ENCODE data around the gene ATG4D.
"Not testable (repeated sequence)": the region's sequence is repeated elsewhere in the genome, so short reads cannot be mapped to it uniquely, and the experiment has no call there.

Gene ATG4D

DNA sequence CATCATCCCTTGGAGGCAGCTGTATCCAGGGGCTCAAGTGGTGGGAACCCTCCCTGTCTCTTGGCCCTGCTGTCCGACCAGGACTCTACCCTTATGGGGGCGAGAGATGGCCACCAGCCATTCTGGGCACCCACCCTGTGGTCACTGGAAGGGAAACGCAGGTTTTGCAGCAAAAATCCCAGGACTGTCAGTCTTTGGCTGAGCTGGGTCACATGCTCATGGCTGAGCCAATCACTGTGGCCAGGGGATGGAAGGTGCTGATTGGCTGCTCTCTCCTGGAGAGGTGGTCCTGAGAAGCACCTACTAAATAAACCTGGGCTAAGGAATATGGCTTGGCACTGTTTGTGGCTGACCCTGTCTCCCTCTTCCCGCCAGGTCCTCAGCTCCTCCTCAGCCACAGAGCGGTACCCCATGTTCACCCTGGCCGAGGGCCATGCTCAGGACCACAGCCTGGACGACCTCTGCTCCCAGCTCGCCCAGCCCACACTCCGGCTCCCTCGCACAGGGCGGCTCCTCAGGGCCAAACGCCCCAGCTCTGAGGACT is 8.9 kb downstream of the ATG4D start:
- no peak for DNase-seq (ENCODE audit: low read depth)

DNA sequence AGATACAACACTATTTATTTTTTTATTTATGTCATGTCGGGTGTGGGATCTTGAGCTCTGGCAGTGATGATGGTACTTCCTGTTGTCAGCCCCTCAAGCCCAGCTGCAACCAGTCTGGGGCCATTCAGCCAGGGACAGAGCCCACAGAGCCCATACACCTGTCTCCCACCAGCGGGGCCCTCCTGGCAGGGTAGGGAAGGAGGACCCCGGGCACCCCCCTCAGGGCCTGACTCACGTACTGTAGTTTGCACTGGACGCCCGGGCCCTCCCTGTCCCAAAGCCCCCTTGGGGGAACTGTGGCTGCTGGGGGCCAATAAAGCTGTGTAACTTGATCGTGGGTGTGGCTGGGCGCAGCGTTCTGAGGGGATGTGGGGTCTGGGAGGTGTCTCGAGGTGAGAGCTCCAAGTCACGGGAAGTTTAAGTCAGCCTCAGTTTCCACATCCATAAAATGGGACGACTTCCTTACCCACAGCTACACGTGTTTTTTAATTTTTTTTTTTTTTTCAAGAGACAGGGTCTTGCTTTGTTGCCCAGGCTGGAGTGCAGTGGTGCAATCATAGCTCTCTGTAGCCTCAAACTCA is 9.5 kb downstream of the ATG4D start:
- DNase-seq (ENCODE audit: low read depth), result no peak

DNA sequence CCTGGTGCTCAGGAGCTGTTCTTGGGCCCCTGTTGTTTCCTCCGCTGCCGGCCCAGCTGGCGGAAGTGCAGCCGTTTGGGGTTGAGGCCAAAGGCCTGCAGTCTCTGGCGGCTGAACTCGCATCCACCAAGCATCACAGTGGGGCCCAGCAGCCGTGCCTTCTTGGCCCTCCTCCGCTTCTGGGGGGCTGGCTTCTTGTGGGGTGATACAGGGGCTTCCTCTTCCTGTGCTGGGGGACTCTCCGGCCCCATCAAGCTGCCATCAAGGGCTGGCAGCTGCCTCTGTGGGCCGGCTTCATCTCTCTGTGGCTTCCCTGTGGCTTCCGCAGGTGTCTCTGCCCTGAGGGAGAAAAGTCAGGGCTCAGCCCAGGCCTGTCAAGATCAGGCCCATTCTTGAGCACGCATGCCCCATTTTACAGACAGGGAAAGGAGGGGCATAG is 10.3 kb downstream of the ATG4D start:
- DNase-seq (ENCODE audit: low read depth), result peak; percentile 28

DNA sequence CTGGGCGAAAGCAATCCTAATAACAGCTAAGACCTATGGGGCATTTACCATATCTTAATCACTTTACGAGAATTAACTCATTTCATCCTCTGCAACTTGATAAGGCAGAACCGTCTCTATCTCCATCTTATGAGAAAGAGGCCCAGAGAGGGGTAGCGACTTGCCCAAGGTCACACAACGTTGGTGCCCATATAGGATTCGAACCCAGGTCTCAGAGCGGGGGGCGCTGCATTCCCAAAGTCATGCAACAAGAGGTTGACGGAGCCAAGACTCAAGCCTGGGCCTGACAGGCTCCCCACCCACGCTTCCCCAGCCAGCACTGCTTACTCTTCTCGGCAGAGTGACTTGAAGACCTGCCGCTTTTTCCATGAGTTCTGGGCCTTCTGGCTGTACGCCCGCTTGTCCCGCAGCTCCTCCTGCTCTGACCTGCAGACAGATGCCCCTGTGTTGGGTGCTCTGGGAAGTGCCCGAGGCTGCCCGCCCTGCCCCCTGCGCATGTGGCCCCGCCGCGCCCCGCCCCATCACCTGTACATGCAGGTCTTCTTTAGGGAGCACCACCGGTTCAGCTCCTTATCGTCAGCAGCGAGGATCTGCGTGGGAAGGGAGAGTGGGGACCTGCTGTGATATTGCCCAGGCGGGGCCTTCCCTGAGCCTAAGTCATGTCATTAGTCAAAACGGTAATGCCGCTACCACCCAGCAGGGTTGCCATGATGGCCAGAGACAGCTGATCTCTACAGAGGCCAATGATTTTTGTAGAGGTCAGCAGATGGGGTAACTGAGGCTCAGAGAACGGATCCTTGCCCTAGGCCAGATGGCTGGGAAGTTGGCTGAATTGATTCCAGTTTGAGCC is 11.3 kb downstream of the ATG4D start:
- DNase-seq (ENCODE audit: low read depth), result no peak

DNA sequence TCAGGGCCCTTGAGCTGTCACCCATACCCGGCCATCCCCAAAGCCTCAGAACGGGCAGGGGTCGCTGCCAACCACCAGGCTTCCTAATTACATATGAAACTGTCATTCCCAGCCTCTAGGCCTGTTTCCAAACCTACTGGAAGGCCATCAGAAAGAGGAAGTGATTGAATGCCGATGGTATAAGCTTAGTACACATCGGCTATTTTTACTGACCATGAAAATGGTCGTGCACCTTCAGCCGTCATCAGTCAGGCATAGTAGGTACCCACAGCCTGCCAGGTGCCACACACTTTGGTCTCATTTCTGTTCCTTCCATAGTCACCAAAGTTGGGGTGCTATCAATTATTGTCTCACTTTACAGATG is 11.9 kb downstream of the ATG4D start:
- no peak for DNase-seq (ENCODE audit: low read depth)

DNA sequence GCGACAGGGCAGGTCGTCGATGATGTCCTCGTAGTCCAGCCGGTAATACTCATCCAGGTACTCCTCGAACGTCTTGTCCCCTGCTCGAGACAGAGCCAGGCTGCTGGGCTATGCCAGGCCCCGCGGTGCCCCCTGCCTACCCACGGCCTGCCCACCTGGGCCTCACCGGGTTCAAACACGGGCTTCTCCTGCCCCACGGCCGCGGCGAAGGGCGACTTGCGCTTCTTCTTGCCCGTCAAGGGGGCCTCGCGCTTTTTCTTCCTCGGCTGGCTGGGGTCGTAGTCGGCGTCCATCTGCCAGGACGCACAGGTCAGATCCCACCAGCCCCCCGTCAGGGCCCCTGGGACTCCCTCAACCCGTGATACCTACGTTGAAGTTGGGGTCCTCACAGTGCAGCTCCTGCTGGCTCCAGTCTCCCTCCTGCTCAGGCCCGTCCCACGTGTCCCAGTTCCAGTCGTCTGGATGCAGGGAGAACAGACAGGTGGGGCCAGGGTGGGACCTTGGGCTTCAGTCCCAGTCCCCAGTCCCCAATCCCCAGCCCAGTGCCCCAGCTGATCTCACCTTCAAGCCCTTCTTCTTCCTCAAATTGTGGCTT is 14.0 kb downstream of the ATG4D start:
- DNase-seq (ENCODE audit: low read depth), result no peak

DNA sequence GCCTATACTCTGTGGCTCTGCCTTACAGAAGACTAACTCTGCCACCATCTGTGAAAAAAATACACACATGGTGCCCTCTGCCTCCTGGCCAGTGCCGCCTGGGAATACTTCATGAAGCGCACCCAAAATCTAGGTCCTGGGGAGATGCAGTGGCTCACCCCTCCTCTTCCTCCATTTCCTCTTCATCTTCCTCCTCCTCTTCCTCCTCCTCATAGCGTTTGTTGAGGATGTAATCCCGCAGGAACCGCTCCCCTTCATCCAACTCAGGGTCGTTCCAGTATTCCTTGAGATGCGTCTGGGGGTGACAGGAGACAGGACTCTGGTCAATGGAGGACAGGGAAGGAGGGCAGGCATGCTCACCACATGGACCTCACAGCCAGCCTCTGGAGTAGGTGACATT is 16.4 kb downstream of the ATG4D start:
- no peak for DNase-seq (ENCODE audit: low read depth)

DNA sequence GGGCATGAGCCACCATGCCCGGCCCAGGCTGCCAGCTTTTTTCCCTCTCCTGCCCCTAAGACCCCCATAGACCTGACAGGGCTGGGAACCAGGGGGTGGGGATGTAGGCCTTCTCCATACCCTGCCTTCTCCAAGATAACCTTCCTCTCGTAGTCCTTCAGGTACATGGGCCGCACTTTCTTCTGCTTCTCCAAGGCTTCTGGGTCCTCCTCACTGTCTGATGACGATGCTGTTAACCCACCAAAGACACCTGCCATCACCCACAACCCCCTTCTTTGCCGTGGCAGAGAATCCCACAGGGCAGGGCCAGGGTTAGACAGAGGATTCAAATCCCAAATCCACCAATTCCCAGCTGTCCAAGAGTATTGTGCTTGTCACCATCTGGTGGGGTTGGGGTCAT is 18.9 kb downstream of the ATG4D start:
- no peak for DNase-seq (ENCODE audit: low read depth)

DNA sequence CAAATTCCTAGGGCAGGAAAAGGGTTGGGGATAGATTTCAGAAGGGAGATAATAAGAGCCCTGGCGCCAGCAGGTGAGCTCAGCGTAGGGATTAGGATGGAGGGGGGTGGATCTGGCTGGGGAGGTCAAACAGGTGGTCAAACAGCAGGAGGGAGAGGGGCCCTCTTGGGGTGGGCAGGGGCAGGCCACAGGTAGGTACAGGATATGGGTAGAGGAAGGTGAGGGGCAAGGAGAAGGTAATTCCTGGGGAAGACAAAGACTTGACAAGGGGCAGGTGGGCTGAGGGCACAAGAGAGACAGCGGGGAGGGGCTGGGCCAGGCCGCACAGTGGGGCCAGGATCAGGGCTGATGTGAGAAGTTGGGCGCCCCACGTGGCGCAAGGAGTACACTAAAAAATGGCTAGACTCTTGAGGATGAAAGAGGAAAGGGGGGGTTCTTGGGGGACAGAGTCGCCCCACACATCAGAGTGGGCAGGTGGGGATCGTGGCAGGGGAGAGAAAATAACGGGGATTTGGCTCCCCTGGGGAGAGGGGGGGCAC is 21.4 kb downstream of the ATG4D start:
- DNase-seq (ENCODE audit: low read depth), result peak; percentile 37

DNA sequence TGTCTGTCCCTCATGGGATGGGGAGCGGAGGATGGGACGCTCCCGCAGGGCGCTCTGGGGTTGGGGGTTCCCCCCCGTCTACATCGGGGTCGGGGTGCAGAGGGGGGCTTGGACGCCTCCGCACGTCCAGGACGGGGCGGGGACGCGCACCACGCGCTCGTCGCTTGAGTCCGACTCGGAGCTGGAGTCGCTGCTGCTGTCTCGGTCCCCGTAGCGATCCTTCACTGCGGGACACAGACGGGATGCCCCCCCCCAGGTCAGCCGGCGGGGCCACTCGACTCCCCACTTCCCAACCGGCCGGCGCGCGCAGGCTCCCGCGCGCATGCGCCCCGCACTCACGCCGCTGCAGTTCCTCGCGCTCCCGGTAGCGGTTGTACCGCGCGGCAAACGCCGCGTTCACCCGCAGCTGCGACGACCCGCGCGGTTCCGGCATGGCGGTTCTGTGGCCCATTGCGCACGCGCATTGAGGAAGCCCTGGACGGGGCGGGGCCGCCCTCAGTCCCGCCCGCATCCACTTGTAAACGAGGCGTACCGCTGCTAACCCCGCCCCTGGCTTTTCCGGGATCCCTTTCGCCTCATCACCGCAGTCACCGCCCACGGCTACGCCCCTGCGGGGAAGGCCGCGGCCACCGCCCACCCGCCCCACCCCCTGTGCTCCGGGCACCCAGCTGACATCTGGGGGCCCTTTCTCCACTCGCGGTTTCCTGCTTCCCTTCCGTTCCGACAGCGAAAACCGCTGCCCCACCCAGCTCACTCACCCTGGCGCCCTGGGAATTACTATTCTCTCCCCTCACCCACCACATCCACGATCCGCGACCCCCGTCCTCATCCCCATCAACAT is 22.1 kb downstream of the ATG4D start, which contains the start of gene KRI1:
Gene KRI1, minus strand, starts transcription at position 444 of the 841 bp plus-strand sequence. Its CDS starts 11 bp downstream, at position 433.
- DNase-seq (ENCODE audit: low read depth), result peak; percentile 97

DNA sequence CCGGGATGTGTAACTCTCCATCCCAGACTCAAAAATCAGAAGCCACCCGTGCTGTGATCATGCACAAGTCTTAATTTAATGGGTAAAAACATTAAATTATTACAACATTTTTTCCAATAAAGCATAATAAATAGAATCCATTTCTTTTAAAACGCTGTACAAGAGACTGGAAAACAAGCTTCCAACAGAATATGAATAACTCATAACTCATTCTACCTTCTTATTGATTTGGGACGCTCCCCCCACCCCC is 22.6 kb downstream of the ATG4D start:
- DNase-seq (ENCODE audit: low read depth), result no peak

DNA sequence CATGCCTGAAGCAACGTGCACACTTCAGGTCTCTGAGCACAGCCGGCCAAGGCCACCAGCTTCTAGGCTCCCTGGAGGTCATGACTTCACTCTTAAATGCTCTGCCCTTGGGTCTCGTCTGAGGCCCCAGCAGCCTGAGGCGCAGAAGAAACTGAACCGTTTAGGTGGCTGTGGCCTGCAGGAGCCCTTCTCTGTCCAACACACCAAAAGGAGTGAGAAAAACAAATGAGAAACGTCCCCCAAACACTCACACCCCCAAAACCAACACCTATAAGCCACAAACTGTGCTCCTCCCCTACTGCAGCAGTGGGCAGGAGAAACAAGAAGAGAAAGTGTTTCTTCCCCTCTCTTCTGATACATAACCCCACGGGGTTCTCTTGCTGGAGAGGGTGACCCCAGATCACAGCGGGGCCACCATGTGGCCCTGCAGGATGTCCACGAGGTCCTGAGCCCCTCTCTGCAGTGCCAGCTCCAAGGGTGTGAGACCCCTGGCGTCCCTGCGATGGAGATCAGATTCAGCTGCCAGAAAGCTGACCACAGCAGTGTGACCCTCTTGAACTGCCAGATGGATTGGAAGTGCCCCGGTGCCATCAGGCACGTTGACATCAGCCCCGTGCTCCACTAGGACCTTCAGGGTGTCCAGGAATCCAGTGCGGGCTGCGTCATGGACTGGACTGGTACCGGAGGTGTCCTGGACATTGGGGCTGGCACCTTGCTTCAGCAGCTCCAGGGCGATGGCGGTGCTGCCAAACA is 23.1 kb downstream of the ATG4D start:
- no peak for DNase-seq (ENCODE audit: low read depth)

DNA sequence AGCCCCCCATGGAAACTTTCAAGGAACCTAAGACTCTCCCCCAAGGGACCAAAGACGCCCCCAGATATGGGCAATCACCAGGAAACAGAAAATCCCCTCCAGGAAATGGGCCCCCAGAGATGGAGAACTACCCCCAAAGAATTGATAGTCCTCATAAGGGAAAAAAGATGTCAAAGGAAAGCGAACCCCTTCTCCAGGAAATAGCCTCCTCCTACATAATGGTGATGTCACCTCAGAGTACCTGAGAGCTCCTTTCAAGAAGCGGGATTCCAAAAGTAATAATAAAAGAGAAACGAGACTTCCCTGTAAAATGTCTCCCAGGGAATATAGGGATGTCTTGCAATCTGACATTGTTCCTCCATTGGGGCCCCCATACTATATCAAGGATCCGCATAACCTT is 24.0 kb downstream of the ATG4D start:
- no peak for DNase-seq (ENCODE audit: low read depth)

DNA sequence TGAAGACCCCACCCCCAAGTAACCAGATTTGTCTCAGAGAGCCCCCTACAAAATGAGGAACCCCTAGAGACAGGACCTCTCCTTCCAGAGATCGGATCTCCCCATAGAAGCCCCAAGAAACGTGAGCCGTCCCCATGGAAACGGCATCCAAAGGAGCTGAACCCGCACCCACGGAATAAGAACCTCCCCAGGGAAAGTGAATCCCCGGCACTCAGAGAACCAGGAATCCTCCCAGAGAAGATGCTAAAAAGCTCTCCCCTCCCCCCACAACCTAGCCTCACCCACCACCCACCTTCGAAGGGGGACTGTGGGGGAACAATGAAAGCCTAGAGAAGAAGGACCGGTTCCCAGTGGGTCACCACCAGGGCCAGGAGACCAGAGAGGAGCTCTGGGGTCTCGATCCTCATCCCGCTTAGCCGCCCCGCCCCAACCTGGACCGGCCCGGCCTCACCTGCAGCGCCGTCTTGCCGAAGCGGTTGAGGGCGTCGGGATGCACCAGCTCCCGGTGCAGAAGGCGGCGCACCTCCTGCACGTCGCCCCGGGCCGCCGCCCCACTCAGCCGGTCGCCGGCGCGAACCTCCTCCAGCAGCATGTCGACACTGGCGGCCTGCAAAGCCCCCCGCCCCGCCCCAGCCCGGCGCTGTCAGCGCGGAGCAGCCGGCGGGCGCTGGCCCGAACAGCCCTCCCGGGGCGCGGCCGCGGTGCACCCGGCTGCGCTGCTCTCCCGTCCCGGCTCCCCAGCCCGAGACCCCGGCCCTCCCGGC is 24.5 kb downstream of the ATG4D start:
- peak; percentile 54 for DNase-seq (ENCODE audit: low read depth)

DNA sequence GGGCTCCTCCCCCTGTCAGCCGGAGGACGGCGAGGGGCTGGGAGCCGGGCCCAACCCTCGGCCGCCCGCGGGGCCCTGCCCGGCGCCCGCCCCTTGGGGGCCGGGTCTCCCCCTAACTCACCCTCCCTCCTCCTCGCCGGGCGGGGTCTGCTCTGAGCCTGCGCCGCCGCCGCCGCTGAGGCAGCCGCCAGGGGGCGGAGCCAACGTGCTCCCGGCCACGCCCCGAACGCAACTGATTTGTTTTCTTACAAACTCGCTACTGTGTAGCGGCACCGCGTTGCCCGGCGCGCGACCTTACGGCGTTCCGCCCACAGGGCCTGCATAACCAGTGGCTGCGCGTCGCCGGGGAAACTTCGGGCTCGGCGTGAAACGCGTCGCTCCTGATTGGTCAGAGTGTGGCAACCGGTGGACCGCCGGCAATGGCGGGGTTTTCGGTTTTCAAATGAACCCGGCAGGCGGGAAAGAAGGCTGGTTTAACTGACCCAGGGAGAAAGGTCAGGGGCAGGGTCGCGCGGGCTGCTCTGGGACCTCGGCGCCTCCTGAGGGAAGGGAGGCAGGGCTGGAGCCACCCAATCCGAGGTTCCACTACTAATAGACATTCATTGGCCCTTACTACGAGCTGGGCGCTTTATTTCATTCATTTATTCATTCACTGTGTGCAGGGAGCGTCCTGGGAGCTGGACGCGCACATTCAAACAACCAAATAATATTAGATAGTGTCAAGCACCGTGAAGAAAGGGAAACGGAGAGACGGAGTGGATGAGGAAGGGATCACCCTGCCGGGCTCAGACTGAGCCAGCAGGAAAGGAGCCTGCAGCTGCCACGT is 25.3 kb downstream of the ATG4D start, which contains the start of gene CDKN2D:
Gene CDKN2D, minus strand, starts transcription at position 154 of the 826 bp plus-strand sequence. CDS start 326 bp downstream, outside the sequence.
- DNase-seq (ENCODE audit: low read depth), result peak; percentile 99

DNA sequence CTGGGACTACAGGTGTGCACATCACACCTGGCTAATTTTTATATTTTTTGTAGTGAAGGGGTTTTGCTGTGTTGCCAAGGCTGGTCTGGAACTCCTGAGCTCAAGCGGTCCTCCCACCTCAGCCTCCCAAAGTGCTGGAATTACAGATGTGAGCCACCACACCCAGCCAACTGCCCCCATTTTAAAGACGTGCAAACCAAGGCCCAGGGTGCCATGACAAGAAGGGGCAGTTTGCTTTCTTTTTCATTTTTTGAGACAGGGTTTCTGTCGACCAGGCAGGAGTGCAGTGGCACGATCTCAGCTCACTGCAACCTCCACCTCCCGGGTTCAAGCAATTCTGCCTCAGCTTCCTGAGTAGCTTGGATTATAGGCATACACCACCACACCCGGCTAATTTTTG is 30.1 kb downstream of the ATG4D start:
- DNase-seq (ENCODE audit: low read depth), result not testable (repeated sequence)

DNA sequence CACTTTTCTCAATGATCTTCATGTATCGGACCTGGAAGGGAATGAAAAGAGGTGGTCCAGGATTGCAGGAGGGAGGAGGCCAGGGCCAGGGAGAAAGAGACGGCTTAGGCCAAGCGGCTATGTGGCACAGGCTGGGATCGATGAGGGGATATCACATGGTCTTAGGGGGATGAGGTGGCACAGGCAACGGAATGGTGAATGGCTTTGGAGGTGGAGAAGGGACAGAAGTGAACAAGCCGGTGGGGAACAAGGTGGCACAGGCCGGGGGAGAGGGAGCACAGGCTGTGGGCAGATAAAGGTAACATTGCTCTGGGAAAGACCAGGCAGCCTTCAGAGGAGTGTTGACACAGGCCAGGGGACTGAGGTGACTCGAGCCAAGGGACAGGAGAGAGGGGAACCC is 30.8 kb downstream of the ATG4D start:
- DNase-seq (ENCODE audit: low read depth), result no peak

DNA sequence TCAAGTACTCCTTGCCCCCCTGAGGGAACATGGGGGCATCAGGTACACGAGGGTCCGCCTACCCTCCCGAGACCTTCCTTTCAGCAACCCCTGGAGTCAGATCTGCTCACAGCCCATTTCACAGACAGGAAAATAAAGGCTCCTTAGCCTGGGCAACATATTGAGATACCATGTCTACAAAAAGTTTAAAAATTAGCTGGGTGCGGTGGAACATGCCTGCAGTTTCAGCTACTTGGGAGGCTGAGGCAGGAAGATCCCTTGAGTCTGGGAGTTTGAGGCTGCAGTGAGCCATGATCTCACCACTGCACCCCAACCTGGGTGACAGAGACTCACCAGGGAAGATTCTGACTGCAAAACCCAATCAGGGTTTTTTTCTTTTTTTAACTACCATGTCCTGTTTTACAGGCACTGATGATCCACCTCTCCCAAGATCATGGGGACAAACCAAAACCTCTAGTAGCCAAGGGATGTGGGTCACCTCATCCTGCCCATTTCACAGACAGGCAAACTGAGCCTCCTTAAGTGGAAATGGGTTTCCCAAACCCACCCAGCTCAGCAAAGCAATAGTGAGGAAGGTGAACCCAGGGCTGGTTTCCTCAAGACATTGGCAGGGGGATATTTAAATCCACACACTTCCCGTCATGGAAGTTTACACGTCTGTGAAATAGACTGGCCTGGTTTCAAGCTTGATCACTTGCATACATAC is 31.5 kb downstream of the ATG4D start:
- no peak for DNase-seq (ENCODE audit: low read depth)

DNA sequence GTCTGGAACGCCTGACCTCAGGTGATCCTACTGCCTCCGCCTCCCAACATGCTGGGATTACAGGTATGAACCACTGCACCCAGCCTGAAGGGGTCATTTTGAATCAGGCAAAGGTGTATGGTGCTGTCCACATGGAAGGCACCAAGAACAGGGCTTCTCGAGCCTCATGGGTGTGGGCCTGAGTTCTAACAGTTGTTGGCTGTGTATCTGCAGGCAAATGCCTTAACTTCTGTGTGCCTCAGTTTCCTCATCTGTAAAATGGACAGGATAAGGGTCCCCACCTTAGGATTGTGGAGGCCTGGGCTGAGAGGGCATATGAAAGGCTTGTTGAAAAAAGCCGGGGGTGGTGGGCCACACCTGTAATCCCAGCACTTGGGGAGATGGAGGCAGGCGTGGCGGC is 34.2 kb downstream of the ATG4D start:
- no peak for DNase-seq (ENCODE audit: low read depth)

Data from T follicular helper cell (primary cell).